HG02981 (cell line): ENCODE data around the gene CBX3.
"Not testable (repeated sequence)": the region's sequence is repeated elsewhere in the genome, so short reads cannot be mapped to it uniquely, and the experiment has no call there.

Experiments used
- ATAC-seq: cut with Tn5 transposase; IDR thresholded peaks from one replicate; pipeline ENCODE4 v1.9.1; 2021; ENCODE audit warnings: mild to moderate bottlenecking, moderate library complexity; ENCODE audit not compliant: unreplicated experiment

CBX3 gene

GRCh38 chr7:26200444-26201246, 900 bp upstream of the CBX3 start, which contains the start of gene HNRNPA2B1:
TSS of gene HNRNPA2B1 (minus strand) at chr7:26200746. CDS start at chr7:26200577, 169 bp downstream.
- ATAC-seq = peak; percentile 50

GRCh38 chr7:26202019-26202990, 760 bp downstream of the CBX3 start:
- ATAC-seq = peak; percentile 2

GRCh38 chr7:26203016-26203415, 1.5 kb downstream of the CBX3 start:
- ATAC-seq = no peak

- ATAC-seq = no peak
Observed at GRCh38 chr7:26208040-26208439, 6.5 kb downstream of the CBX3 start.

GRCh38 chr7:26212921-26213718, 11.6 kb downstream of the CBX3 start:
- ATAC-seq = no peak

- ATAC-seq = no peak
Observed at GRCh38 chr7:26213807-26214515, 12.4 kb downstream of the CBX3 start.

- ATAC-seq = no peak
Observed at GRCh38 chr7:26216049-26216448, 14.5 kb downstream of the CBX3 start.

- no peak for ATAC-seq
Observed at GRCh38 chr7:26224359-26224758, 22.8 kb downstream of the CBX3 start.

GRCh38 chr7:26227987-26228386, 26.4 kb downstream of the CBX3 start:
- no peak for ATAC-seq

GRCh38 chr7:26233902-26234511, 32.5 kb downstream of the CBX3 start:
- no peak for ATAC-seq

- ATAC-seq = no peak
Observed at GRCh38 chr7:26237035-26237807, 35.7 kb downstream of the CBX3 start.

GRCh38 chr7:26238032-26238431, 36.5 kb downstream of the CBX3 start:
- no peak for ATAC-seq

GRCh38 chr7:26245150-26245549, 43.6 kb downstream of the CBX3 start:
- no peak for ATAC-seq

- no peak for ATAC-seq
Observed at GRCh38 chr7:26250239-26250638, 48.7 kb downstream of the CBX3 start.

- not testable (repeated sequence) for ATAC-seq
Observed at GRCh38 chr7:26261866-26262265, 60.3 kb downstream of the CBX3 start.
